GM10266 (cell line): ENCODE data around the gene BTBD9.

Experiments used
- DNase-seq: peaks from one replicate; pipeline ENCODE4 v3.0.0; 2012; ENCODE audit errors: extremely low spot score
- CTCF ChIP-seq: IDR thresholded peaks from 2 replicates; pipeline ENCODE4 v1.5.1; 2012; ENCODE audit warnings: mild to moderate bottlenecking, low read depth; ENCODE audit not compliant: control insufficient read depth, insufficient read depth; ENCODE audit errors: missing control alignments

BTBD9 gene

DNA sequence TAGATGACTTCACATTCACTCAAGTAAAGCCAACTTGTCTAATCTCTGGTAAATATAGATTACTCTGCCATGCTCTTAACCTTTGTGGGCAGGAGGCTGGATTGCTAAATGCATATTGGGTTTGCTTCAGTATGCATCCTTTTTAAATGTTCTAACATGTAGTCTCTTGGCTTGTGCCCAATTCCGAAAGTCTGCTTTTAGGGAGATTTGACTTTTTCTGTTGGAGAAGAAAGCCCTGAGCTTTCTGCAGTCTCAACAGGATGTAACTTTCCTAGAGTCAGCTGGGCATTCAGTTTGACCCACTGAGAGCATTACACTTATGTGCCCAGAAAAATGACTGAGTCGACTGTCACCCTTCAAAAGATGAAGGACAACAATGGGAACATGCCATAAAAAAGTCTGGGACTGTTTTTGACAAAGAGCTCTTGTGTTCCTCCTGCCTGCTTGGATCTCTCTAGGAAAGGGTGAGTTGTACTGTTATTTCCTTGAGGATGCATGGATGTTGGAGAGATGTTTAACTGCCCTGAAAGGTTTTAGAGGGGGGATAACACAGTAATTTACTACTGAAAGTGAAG, 520.9 kb downstream of the BTBD9 start:
- DNase-seq, result no peak
- no peak for TF ChIP-seq CTCF
